NCI-H2196 (cell line): ENCODE data around the gene PTPRG.

ENCODE experiments used
- DNase-seq: peaks from one replicate; lab custom pipeline; 2025; ENCODE audit not compliant: unreplicated experiment; lab: John Stamatoyannopoulos, UW

Gene PTPRG

GRCh38 chr3:61944726-61945125, 383.4 kb downstream of the PTPRG start:
- no peak for DNase-seq

- DNase-seq = no peak
Observed at GRCh38 chr3:61945657-61946056, 384.3 kb downstream of the PTPRG start.

GRCh38 chr3:61946570-61947324, 385.4 kb downstream of the PTPRG start:
- DNase-seq = no peak

GRCh38 chr3:61947456-61947855, 386.1 kb downstream of the PTPRG start:
- DNase-seq = no peak

- DNase-seq = no peak
Observed at GRCh38 chr3:61948699-61949305, 387.4 kb downstream of the PTPRG start.

- no peak for DNase-seq
Observed at GRCh38 chr3:61954097-61954540, 392.7 kb downstream of the PTPRG start.

- no peak for DNase-seq
Observed at GRCh38 chr3:61955483-61955882, 394.1 kb downstream of the PTPRG start.

- no peak for DNase-seq
Observed at GRCh38 chr3:61956236-61956635, 394.9 kb downstream of the PTPRG start.

GRCh38 chr3:61957259-61957658, 395.9 kb downstream of the PTPRG start:
- no peak for DNase-seq

GRCh38 chr3:61960976-61961375, 399.6 kb downstream of the PTPRG start:
- no peak for DNase-seq

GRCh38 chr3:61961900-61962299, 400.5 kb downstream of the PTPRG start:
- DNase-seq = no peak

- DNase-seq = no peak
Observed at GRCh38 chr3:61964566-61964965, 403.2 kb downstream of the PTPRG start.

- no peak for DNase-seq
Observed at GRCh38 chr3:61965770-61966131, 404.4 kb downstream of the PTPRG start.

GRCh38 chr3:61966200-61966599, 404.8 kb downstream of the PTPRG start:
- no peak for DNase-seq

- DNase-seq = no peak
Observed at GRCh38 chr3:61967019-61967418, 405.6 kb downstream of the PTPRG start.

- DNase-seq = no peak
Observed at GRCh38 chr3:61967937-61968336, 406.6 kb downstream of the PTPRG start.

GRCh38 chr3:61974662-61975061, 413.3 kb downstream of the PTPRG start:
- DNase-seq = no peak

GRCh38 chr3:61975199-61975598, 413.8 kb downstream of the PTPRG start:
- DNase-seq = no peak

- no peak for DNase-seq
Observed at GRCh38 chr3:61975936-61976335, 414.6 kb downstream of the PTPRG start.

- DNase-seq = no peak
Observed at GRCh38 chr3:61978460-61979419, 417.4 kb downstream of the PTPRG start.

GRCh38 chr3:61979638-61980037, 418.3 kb downstream of the PTPRG start:
- no peak for DNase-seq

GRCh38 chr3:61980041-61980440, 418.7 kb downstream of the PTPRG start:
- DNase-seq = no peak
